ENCODE data around the gene CHRNA9. TPM values are rescaled to one million over a fixed set of nuclear protein-coding genes. Genes with fewer than 3 reads are reported as not detected.
A peak's percentile ranks its signal among the peaks of the same experiment; 100 is the strongest.
"Not testable (repeated sequence)": the region's sequence is repeated elsewhere in the genome, so short reads cannot be mapped to it uniquely, and the experiment has no call there.

Gene CHRNA9
- total and polyA plus RNA-seq, 4 experiments from 2014 or later: not detected

DNA sequence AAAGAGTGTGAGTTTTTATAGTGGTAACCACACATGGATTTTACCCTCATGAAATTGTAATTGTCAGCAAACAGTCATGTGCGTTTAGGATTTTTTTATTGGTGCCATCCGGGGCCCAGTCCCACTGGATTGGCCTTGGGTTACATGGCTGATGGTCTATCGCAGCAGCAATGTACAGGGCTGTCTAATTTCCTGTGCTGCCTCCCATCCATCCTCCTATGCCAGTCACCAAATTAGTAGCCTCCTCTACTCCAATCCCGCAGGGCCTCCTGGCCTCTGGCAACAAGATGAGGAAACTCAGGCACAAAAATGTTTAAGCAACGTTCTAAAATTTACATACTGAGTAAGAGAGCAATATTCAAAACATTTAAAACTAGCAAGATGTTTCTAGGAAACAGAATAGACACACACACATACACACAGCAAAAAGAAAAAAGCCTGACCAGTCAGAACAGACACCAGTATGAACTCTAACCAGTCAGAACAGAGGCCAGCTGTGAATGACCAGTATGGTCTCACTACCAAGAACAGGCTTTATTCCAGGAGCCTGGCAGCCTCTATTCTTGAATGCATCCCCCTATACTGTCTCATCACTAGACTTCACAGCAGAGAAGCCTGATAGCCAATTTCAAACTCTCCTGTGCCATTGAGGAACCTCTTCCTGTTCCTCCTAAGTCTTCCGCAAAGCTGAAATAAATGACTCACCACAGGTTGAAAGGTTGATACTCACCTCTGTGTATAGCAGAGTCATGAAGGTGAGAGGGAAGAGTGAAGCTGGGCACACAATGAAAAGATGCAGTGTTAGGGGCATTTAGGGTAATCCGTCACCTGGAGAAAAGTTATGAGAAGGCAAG lies 42.6 kb downstream of the CHRNA9 start:
- POLR2A ChIA-PET (ENCODE audit: partially characterized antibody): no interaction called here
- Histone ChIP-seq H3K4me1 (ENCODE audit: insufficient read depth, low read length) (no peaks in the 10 kb centered on the region), H3K4me3 (ENCODE audit: low read length in 2 of 2) (no peak overlapping the region), H3K36me3 (ENCODE audit: insufficient read depth, low read length) (no peaks in the 10 kb centered on the region), H3K27ac (ENCODE audit: low read depth, low read length) (no peak overlapping the region), H3K9me3 (ENCODE audit: control insufficient read depth in 1 of 2, low read length in 2 of 2) (no peaks in the 10 kb centered on the region), H3K27me3 (ENCODE audit: insufficient read depth, low read length) (no peaks in the 10 kb centered on the region)
- intact Hi-C loops (cut with micrococcal nuclease): no loop called here
- CTCF ChIA-PET (ENCODE audit: partially characterized antibody): no interaction called here
- no peaks in the 10 kb centered on the region for H3K9me3 Mint-ChIP-seq
- no peak overlapping the region for H3K27ac Mint-ChIP-seq
- H3K36me3 Mint-ChIP-seq: no peaks in the 10 kb centered on the region
- no peaks in the 10 kb centered on the region for H3K27me3 Mint-ChIP-seq
- H3K4me1 Mint-ChIP-seq: no peaks in the 10 kb centered on the region
- no peak for DNase-seq
- no peak overlapping the region for H3K4me3 Mint-ChIP-seq

DNA sequence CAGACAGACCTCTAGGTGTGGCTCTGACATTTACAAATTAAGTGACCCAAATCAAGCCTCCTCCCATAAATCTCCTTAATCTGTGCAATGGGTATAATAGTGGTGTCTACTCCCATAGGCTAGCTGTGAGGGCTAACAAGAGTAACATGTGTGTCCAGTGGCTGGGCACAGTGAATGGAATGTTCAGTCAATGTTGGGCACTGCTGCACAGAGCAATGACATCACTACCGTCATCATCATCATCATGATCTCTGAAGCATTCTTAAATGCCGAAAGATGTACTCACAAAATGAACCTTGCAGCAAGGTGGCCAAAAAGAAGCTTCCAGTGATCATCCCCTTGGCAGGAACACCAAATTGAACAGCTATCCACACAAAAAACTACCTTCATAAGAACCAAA lies 43.5 kb downstream of the CHRNA9 start:
- no peaks in the 10 kb centered on the region for H3K4me1 ChIP-seq (ENCODE audit: insufficient read depth, low read length)
- no peak for DNase-seq
- Mint-ChIP-seq H3K27ac (no peak overlapping the region), H3K36me3 (no peaks in the 10 kb centered on the region), H3K4me3 (no peak overlapping the region), H3K9me3 (no peaks in the 10 kb centered on the region), H3K4me1 (no peaks in the 10 kb centered on the region), H3K27me3 (no peaks in the 10 kb centered on the region)
- intact Hi-C loops (cut with micrococcal nuclease): no loop called here
- no peaks in the 10 kb centered on the region for H3K27me3 ChIP-seq (ENCODE audit: insufficient read depth, low read length)
- H3K27ac ChIP-seq (ENCODE audit: low read depth, low read length): no peak overlapping the region
- POLR2A ChIA-PET (ENCODE audit: partially characterized antibody): no interaction called here
- no peak overlapping the region for H3K4me3 ChIP-seq (ENCODE audit: low read length in 2 of 2)
- CTCF ChIA-PET (ENCODE audit: partially characterized antibody): no interaction called here
- no peaks in the 10 kb centered on the region for H3K36me3 ChIP-seq (ENCODE audit: insufficient read depth, low read length)
- H3K9me3 ChIP-seq (ENCODE audit: control insufficient read depth in 1 of 2, low read length in 2 of 2): no peaks in the 10 kb centered on the region

DNA sequence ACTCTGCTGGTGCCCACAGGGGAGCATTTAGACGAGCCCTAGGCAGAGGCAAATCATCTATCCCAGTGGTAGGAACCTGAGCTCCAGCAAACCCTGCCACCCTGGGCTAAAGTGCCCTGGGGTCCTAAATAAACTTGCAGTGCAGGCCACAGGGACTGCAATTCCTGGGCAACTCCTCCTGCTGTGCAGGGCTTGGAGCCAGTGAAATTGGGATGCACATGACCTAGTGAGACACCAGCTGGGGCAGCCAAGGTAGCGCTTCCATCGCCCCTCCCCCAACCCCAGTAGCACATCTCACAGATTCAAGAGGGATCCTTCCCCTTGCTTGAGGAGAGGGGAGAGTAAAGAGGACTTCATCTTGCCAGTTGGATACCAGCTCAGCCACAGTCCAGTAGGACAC lies 44.1 kb downstream of the CHRNA9 start:
- Mint-ChIP-seq H3K27ac (no peak overlapping the region), H3K4me1 (no peaks in the 10 kb centered on the region), H3K4me3 (no peak overlapping the region), H3K27me3 (no peaks in the 10 kb centered on the region), H3K36me3 (no peaks in the 10 kb centered on the region), H3K9me3 (no peaks in the 10 kb centered on the region)
- Histone ChIP-seq H3K36me3 (ENCODE audit: insufficient read depth, low read length) (no peaks in the 10 kb centered on the region), H3K9me3 (ENCODE audit: control insufficient read depth in 1 of 2, low read length in 2 of 2) (no peaks in the 10 kb centered on the region), H3K4me3 (ENCODE audit: low read length in 2 of 2) (no peak overlapping the region), H3K4me1 (ENCODE audit: insufficient read depth, low read length) (no peaks in the 10 kb centered on the region), H3K27me3 (ENCODE audit: insufficient read depth, low read length) (no peaks in the 10 kb centered on the region), H3K27ac (ENCODE audit: low read depth, low read length) (no peak overlapping the region)
- no peak for DNase-seq
- intact Hi-C loops (cut with micrococcal nuclease): no loop called here
- POLR2A ChIA-PET (ENCODE audit: partially characterized antibody): no interaction called here
- CTCF ChIA-PET (ENCODE audit: partially characterized antibody): no interaction called here

DNA sequence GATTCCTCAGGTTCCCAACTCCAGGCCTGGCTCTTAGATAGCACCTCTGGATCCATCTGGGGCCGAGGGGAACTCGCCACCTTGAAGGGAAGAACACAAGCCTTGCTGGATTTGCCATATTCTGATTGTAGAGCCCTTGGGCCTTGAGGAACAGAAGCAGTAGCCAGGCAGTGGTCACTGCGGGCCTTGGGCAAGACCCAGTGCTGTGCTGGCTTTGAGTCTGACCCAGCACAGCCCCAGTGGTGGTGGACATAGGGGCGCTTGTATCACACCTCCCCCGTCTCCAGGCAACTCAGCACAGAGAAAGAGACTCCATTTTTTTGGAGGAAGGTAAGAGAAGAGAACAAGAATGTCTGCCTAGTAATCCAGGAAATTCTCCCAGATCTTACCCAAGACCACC lies 45.5 kb downstream of the CHRNA9 start:
- Histone ChIP-seq H3K27me3 (ENCODE audit: insufficient read depth, low read length) (no peaks in the 10 kb centered on the region), H3K27ac (ENCODE audit: low read depth, low read length) (no peak overlapping the region), H3K4me1 (ENCODE audit: insufficient read depth, low read length) (no peaks in the 10 kb centered on the region), H3K4me3 (ENCODE audit: low read length in 2 of 2) (no peak overlapping the region), H3K9me3 (ENCODE audit: control insufficient read depth in 1 of 2, low read length in 2 of 2) (no peaks in the 10 kb centered on the region), H3K36me3 (ENCODE audit: insufficient read depth, low read length) (no peaks in the 10 kb centered on the region)
- CTCF ChIA-PET (ENCODE audit: partially characterized antibody): no interaction called here
- Mint-ChIP-seq H3K27me3 (no peaks in the 10 kb centered on the region), H3K27ac (peak overlapping the region in 1 of 7 donors; percentile 49), H3K4me1 (no peaks in the 10 kb centered on the region), H3K9me3 (no peaks in the 10 kb centered on the region), H3K36me3 (no peaks in the 10 kb centered on the region), H3K4me3 (no peak overlapping the region)
- POLR2A ChIA-PET (ENCODE audit: partially characterized antibody): no interaction called here
- no peak for DNase-seq
- intact Hi-C loops (cut with micrococcal nuclease): no loop called here

DNA sequence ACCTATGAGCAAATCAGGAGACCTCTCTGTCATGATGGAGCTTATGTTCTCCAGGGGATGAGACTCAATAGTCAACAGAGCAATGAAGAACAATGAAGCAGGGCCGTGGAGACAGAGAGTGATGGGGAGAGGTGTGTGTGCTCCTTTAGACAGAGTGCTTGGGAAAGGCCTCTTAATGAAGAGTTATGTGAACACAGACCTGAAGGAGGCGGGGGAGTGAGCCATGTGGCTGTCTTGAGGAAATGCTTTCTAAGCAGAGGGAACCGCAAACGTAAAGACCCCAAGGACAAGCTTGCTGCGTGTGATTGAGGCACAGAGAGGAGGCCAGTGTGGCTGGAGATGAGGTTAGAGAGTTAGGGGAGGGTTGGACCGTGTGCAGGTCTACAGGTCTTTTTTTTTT lies 53.1 kb downstream of the CHRNA9 start:
- CTCF ChIA-PET (ENCODE audit: partially characterized antibody): no interaction called here

DNA sequence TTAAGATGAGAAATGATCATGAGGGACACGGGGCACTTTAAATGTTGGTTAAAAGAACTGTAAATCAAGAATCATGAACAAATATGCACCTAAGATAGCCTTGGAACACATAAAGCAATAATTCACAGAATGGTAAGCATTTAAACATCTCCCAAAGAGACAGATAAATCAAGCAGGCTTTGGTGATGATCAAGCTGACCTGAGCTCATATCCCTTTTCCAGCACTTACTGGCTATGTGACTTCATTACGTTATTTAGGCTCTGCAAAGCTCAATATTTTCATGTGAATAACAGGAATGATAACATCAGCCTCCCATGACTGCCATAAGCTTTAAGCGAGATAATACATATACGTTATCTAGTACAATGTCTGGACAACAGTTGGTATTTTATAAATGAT lies 54.9 kb downstream of the CHRNA9 start:
- Mint-ChIP-seq H3K4me3 (no peak overlapping the region), H3K9me3 (no peaks in the 10 kb centered on the region), H3K4me1 (peaks cover 0 to 4% (median 0%) of the 10 kb centered on the region in 4 donors), H3K36me3 (no peaks in the 10 kb centered on the region), H3K27me3 (no peaks in the 10 kb centered on the region), H3K27ac (no peak overlapping the region)
- CTCF ChIA-PET (ENCODE audit: partially characterized antibody): no interaction called here
- Histone ChIP-seq H3K9me3 (ENCODE audit: control insufficient read depth in 1 of 2, low read length in 2 of 2) (no peaks in the 10 kb centered on the region), H3K27me3 (ENCODE audit: insufficient read depth, low read length) (no peaks in the 10 kb centered on the region), H3K4me3 (ENCODE audit: low read length in 2 of 2) (no peak overlapping the region), H3K4me1 (ENCODE audit: insufficient read depth, low read length) (no peaks in the 10 kb centered on the region), H3K27ac (ENCODE audit: low read depth, low read length) (no peak overlapping the region), H3K36me3 (ENCODE audit: insufficient read depth, low read length) (no peaks in the 10 kb centered on the region)
- no peak for DNase-seq
- intact Hi-C loops (cut with micrococcal nuclease): no loop called here
- POLR2A ChIA-PET (ENCODE audit: partially characterized antibody): no interaction called here

More for the DNA sequence above, 53.1 kb downstream of the CHRNA9 start:
- POLR2A ChIA-PET (ENCODE audit: partially characterized antibody): no interaction called here
- Histone ChIP-seq H3K36me3 (ENCODE audit: insufficient read depth, low read length) (no peaks in the 10 kb centered on the region), H3K27ac (ENCODE audit: low read depth, low read length) (no peak overlapping the region), H3K9me3 (ENCODE audit: control insufficient read depth in 1 of 2, low read length in 2 of 2) (no peaks in the 10 kb centered on the region), H3K4me3 (ENCODE audit: low read length in 2 of 2) (no peak overlapping the region), H3K27me3 (ENCODE audit: insufficient read depth, low read length) (no peaks in the 10 kb centered on the region), H3K4me1 (ENCODE audit: insufficient read depth, low read length) (no peaks in the 10 kb centered on the region)
- Mint-ChIP-seq H3K4me1 (peaks cover 0 to 4% (median 0%) of the 10 kb centered on the region in 4 donors), H3K9me3 (no peaks in the 10 kb centered on the region), H3K27ac (no peak overlapping the region), H3K27me3 (no peaks in the 10 kb centered on the region), H3K36me3 (no peaks in the 10 kb centered on the region), H3K4me3 (no peak overlapping the region)
- no peak for DNase-seq
- intact Hi-C loops (cut with micrococcal nuclease): no loop called here

DNA sequence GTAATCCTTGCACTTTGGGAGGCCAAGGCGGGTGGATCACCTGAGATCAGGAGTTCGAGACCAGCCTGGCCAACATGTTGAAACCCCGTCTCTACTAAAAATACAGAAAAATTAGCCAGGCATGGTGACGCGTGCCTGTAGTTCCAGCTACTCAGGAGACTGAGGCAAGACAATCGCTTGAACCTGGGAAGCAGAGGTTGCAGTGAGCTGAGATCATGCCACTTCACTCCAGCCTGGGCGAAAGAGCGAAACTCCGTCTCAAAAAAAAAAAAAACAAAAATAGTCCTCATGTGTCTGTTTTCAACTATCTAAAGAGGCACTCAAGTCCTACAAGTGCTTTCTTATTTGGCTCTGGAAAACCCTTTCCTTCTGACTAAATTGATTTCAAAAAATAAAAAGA lies 57.1 kb downstream of the CHRNA9 start:
- H3K36me3 Mint-ChIP-seq; H3K27ac ChIP-seq (ENCODE audit: low read depth, low read length); H3K9me3 Mint-ChIP-seq; intact Hi-C loops (cut with micrococcal nuclease); CTCF ChIA-PET (ENCODE audit: partially characterized antibody); H3K4me1 ChIP-seq (ENCODE audit: insufficient read depth, low read length); H3K4me3 Mint-ChIP-seq; H3K4me3 ChIP-seq (ENCODE audit: low read length in 2 of 2); POLR2A ChIA-PET (ENCODE audit: partially characterized antibody); DNase-seq; H3K27ac Mint-ChIP-seq; H3K4me1 Mint-ChIP-seq; H3K27me3 ChIP-seq (ENCODE audit: insufficient read depth, low read length); H3K9me3 ChIP-seq (ENCODE audit: control insufficient read depth in 1 of 2, low read length in 2 of 2); H3K36me3 ChIP-seq (ENCODE audit: insufficient read depth, low read length); H3K27me3 Mint-ChIP-seq: not testable (repeated sequence)

DNA sequence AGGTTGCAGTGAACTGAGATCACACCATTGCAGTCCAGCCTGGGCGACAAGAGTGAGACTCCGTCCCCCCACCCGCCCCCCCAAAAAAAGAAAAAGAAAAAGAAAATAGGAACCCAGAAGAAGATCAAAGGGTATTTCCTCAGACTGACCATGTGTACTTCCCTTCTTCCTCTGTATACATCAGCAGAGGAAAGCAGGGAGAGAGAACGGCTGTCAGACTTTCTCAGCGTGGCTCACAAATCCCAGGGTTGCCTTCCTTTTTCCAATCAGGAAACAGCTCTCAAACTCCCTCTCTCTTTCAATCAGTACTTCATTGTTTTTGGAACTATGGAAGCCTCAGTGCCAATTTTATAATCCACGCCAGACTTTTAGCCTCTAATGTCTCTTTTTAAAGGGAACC lies 59.1 kb downstream of the CHRNA9 start:
- CTCF ChIA-PET (ENCODE audit: partially characterized antibody): no interaction called here
- H3K4me1 ChIP-seq (ENCODE audit: insufficient read depth, low read length): no peaks in the 10 kb centered on the region
- H3K4me3 ChIP-seq (ENCODE audit: low read length in 2 of 2): no peak overlapping the region
- no peak for DNase-seq
- no peak overlapping the region for H3K4me3 Mint-ChIP-seq
- no peaks in the 10 kb centered on the region for H3K27me3 Mint-ChIP-seq
- no peaks in the 10 kb centered on the region for H3K9me3 Mint-ChIP-seq
- no peaks in the 10 kb centered on the region for H3K9me3 ChIP-seq (ENCODE audit: control insufficient read depth in 1 of 2, low read length in 2 of 2)
- H3K36me3 ChIP-seq (ENCODE audit: insufficient read depth, low read length): no peaks in the 10 kb centered on the region
- H3K36me3 Mint-ChIP-seq: no peaks in the 10 kb centered on the region
- no peaks in the 10 kb centered on the region for H3K4me1 Mint-ChIP-seq
- H3K27me3 ChIP-seq (ENCODE audit: insufficient read depth, low read length): no peaks in the 10 kb centered on the region
- H3K27ac ChIP-seq (ENCODE audit: low read depth, low read length): no peak overlapping the region
- intact Hi-C loops (cut with micrococcal nuclease): no loop called here
- H3K27ac Mint-ChIP-seq: peak overlapping the region in 1 of 7 donors; percentile 2
- POLR2A ChIA-PET (ENCODE audit: partially characterized antibody): no interaction called here
